Motor neuron (in vitro differentiated cells): ENCODE measurements around the gene ELL. TPM values are rescaled to one million over a fixed set of nuclear protein-coding genes. Genes with fewer than 3 reads are reported as not detected.

Source experiments
- ATAC-seq, 8 experiments: fragments of 200-7000 bp; cut with Tn5 transposase; replicated peaks in 6 of 8; 2 replicates each; pipeline ENCODE4 v1.8.0; 2021; ENCODE audit warnings: mild to moderate bottlenecking in 8 of 8, moderate library complexity in 8 of 8
- H3K27ac ChIP-seq, 2 donors: fragments of 250-450 bp; sonication (Bioruptor Pico); 2 replicates each; pipeline ENCODE4 v1.9.0; 2021; ENCODE audit warnings: antibody characterized with exemption in 2 of 2, mild to moderate bottlenecking in 2 of 2, moderate library complexity in 1 of 2
- H3K4me1 ChIP-seq, 2 donors: fragments of 250-450 bp; sonication (Bioruptor Pico); replicated peaks in 1 of 2; 2 replicates each; pipeline ENCODE4 v1.6.1; 2021; ENCODE audit warnings: antibody characterized with exemption in 2 of 2, mild to moderate bottlenecking in 2 of 2, moderate library complexity in 1 of 2
- H3K4me3 ChIP-seq, 5 donors: fragments of 250-450 bp; sonication (Bioruptor Pico); 2 replicates each; pipeline ENCODE4 v1.9.0; 2021; ENCODE audit warnings: antibody characterized with exemption in 5 of 5, mild to moderate bottlenecking in 5 of 5, moderate library complexity in 4 of 5
- WGBS, 10 experiments: fragments of 450-650 bp; shearing (Covaris generic); methylation state at CpG; one replicate each; pipeline ENCODE4 v1.0.0; 2022; 5-methylcytosine and 5-hydroxymethylcytosine counted together
- in situ Hi-C, 9 experiments: fragments of 400-800 bp; cut with MboI; loops; one replicate each; pipeline ENCODE4 v1.15.0; 2021; ENCODE audit warnings: low sequenced_read_pairs in 9 of 9, low pct_unique_long_range_greater_than_20kb in 2 of 9; ENCODE audit not compliant: unreplicated experiment in 9 of 9
- total RNA-seq, 8 experiments: library from RNA; unstranded; fragments of 300-600 nt; gene quantifications; 2 replicates each; pipeline versions ENCODE4 v1.2.3 to v1.2.4, GENCODE V29; 2022

ELL gene
- total RNA-seq, 8 experiments from 2014 or later = 3.4 to 13.8 (median 6.2) TPM

GRCh38 chr19:18476507-18477041 is 45.3 kb downstream of the ELL start:
- no peak overlapping the region for H3K27ac ChIP-seq
- in situ Hi-C loops = no loop called here
- peak in 1 of 8 experiments; percentile 23 for ATAC-seq
- 26 to 100% (median 92%) methylated on average over 1 to 4 of the region's 14 CpGs; no CpG with 5 or more reads in 6 of the 10 experiments for WGBS, 10 experiments
- no peak overlapping the region for H3K4me3 ChIP-seq
- H3K4me1 ChIP-seq = peaks cover 0 to 10% of the 10 kb centered on the region in 2 donors

DNA sequence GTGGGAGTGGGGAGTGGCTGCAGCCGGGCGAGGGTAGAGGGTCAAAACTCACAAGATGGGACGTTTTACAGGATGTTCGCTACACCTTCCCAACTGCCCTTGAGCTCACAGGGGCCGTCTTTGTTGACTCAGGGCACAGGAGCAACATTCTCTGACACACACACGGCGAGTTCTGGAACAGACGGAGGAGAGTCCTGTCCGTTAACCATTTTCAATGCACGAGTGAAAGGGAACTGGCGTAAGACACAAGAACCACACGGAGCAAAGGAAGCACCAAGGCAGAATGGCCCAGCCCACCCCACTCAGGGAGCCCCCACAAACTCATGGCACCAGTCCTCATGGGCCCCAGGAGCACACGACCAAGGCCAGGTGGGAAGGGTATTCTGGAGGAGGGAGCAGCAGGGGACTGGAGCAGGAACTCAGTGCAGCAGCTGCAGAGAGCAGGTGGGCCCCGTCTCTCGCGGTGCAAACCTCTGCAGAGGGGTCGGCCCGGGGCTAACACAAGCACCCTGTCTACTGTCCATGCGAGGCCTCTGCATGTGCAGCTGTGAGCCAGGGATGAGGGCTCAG is 46.0 kb downstream of the ELL start:
- Histone ChIP-seq H3K27ac (no peak overlapping the region), H3K4me1 (peaks cover 0 to 10% of the 10 kb centered on the region in 2 donors), H3K4me3 (no peak overlapping the region)
- in situ Hi-C loops = no loop called here
- ATAC-seq = no peak
- WGBS, 10 experiments = 78 to 100% (median 89%) methylated on average over 1 to 8 of the region's 19 CpGs; no CpG with 5 or more reads in 4 of the 10 experiments

GRCh38 chr19:18475004-18475453 is 46.8 kb downstream of the ELL start:
- H3K4me3 ChIP-seq = no peak overlapping the region
- in situ Hi-C loops = no loop called here
- no peak for ATAC-seq
- WGBS, 10 experiments = 54 to 100% (median 95%) methylated on average over 1 to 5 of the region's 5 CpGs
- H3K27ac ChIP-seq = no peak overlapping the region
- peaks cover 0 to 5% of the 10 kb centered on the region in 2 donors for H3K4me1 ChIP-seq

DNA sequence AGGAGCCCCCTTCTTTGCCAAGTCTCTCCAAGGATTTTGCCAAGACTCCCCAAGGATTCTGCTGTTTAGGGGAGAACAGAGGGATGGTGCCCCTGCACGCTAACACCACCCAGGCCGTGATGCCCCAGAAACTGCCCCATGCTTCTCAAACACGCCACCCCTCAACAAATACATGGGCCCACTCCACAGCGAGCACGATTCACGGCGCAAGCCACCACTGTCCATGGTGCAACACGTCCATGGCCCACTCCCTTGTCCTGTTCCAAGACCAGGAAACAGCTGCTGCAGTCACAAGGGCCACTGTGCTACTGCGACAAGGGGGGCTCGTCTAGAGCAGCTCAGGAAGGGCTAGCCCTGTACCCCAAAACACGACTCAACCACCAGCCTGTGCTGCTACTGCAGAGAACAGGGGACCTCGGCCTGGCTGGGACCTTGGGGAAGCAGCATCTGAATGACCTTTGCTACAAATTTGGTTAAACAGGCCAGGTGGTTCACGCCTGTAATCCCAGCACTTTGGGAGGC is 47.4 kb downstream of the ELL start:
- in situ Hi-C loops = loop anchor here in 4 of 9 experiments (25.0 kb wide), 2 partner anchors 363 to 388 kb away; partner anchors contain the start of gene UPF1 (in 1 of the 4)
- no peak overlapping the region for H3K27ac ChIP-seq
- 79 to 100% (median 100%) methylated on average over 1 to 5 of the region's 13 CpGs; no CpG with 5 or more reads in 3 of the 10 experiments for WGBS, 10 experiments

GRCh38 chr19:18473706-18474087 is 48.2 kb downstream of the ELL start:
- H3K4me1 ChIP-seq = peaks cover 3 to 10% of the 10 kb centered on the region in 2 donors
- ATAC-seq = peak in 1 of 8 experiments; percentile 9
- no peak overlapping the region for H3K27ac ChIP-seq
- WGBS, 10 experiments = 86% methylated on average over 3 of the region's 8 CpGs; no CpG with 5 or more reads in 9 of the 10 experiments
- in situ Hi-C loops = loop anchor here in 4 of 9 experiments (25.0 kb wide), 2 partner anchors 364 to 389 kb away; partner anchors contain the start of gene UPF1 (in 1 of the 4)
- H3K4me3 ChIP-seq = no peak overlapping the region

More for the DNA sequence above, 47.4 kb downstream of the ELL start:
- Histone ChIP-seq H3K4me3 (no peak overlapping the region), H3K4me1 (peaks cover 3 to 7% of the 10 kb centered on the region in 2 donors)
- no peak for ATAC-seq

DNA sequence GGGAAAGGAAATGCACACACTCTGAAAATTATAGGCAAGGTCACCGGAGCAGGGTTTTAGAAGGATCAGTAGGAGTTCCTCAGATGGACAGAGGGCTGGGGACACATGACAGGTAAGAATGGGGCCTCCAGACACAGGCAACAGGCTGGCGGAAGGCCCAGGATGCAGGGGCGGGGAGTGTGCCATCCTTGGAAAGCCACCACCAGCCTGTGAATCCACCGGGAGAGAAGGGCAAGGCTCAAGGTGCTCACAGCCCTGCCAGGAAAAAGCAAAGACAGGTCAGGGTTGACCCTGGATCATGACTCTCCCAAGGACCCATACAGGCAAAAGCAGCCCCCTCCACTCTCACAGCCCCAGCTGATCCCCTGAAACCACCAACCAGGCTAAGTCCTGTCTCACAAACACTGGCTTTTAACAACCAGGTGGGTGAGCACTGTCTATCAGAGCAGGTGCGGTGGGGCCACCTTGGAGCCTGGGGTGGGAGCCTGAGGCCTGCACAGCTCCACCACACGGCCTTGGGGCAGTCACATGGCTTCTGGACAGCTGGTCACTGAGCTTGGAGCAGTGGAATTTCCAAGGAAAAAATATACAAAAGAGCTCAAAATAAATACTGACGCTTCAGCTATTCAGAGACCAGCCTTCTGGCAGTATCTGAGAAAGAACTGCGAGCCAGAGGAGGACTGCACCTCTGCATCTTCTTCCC is 48.7 kb downstream of the ELL start:
- peaks cover 3 to 10% of the 10 kb centered on the region in 2 donors for H3K4me1 ChIP-seq
- 79 to 100% (median 92%) methylated on average over 1 to 5 of the region's 8 CpGs; no CpG with 5 or more reads in 1 of the 10 experiments for WGBS, 10 experiments
- in situ Hi-C loops = loop anchor here in 4 of 9 experiments (25.0 kb wide), 2 partner anchors 364 to 389 kb away; partner anchors contain the start of gene UPF1 (in 1 of the 4)
- ATAC-seq = peak in 6 of 8 experiments; percentile 10 to 68 (median 26)
- H3K27ac ChIP-seq = no peak overlapping the region
- H3K4me3 ChIP-seq = no peak overlapping the region

DNA sequence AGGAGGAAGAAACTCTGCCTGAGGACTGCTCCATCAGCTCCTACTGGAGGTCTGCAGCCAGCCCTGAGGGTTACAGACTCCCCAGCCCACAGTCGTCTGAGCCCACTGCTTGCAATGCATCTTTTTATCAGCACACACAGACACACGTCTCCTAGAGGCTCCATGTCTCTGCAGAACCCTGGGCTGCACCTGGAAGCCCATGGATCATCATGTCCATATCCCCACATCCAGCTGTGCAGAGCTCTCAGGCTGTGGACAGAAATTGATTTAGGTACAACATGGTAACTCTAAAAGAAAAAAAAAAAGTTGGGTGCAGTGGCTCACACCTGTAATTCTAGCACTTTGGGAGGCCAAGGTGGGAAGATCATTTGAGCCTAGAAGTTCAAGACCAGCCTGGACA is 51.1 kb downstream of the ELL start:
- no peak overlapping the region for H3K27ac ChIP-seq
- WGBS, 10 experiments = 83 to 100% methylated on average over 1 of the region's 2 CpGs; no CpG with 5 or more reads in 8 of the 10 experiments
- in situ Hi-C loops = loop anchor here in 4 of 9 experiments (25.0 kb wide), 2 partner anchors 367 to 392 kb away; partner anchors contain the start of gene UPF1 (in 1 of the 4)
- H3K4me3 ChIP-seq = no peak overlapping the region
- H3K4me1 ChIP-seq = peaks cover 3 to 12% of the 10 kb centered on the region in 2 donors
- ATAC-seq = no peak

- Histone ChIP-seq H3K27ac (no peak overlapping the region), H3K4me1 (peaks cover 3 to 12% of the 10 kb centered on the region in 2 donors), H3K4me3 (no peak overlapping the region)
- 20 to 87% (median 48%) methylated on average over 1 to 8 of the region's 28 CpGs; no CpG with 5 or more reads in 4 of the 10 experiments for whole genome bisulfite sequencing, 10 experiments
- peak; percentile 29 to 79 (median 60) for ATAC-seq
- in situ Hi-C loops = loop anchor here in 4 of 9 experiments (25.0 kb wide), 2 partner anchors 368 to 393 kb away; partner anchors contain the start of gene UPF1 (in 1 of the 4)
Observed at GRCh38 chr19:18469069-18469846, 52.6 kb downstream of the ELL start.

DNA sequence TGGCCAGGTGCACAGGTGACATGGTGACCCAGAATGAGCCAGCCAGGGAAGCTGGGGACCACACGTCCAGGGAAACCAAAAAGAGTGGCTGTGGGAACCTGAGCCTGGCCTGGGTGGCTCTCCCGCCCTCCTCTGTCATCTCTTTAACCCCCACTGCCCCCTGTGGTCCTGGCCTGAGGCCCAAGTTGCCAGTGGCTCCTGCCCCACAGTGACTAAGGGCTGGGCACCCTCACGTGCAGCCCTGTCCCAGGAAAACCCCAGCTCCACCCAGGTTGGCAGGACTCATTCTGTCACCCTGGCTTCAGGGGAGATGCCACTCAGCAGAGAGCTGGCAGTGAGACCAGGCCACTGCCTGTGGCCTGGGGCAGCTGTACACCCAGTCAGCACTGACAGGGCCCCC is 53.4 kb downstream of the ELL start:
- in situ Hi-C loops = loop anchor here in 4 of 9 experiments (25.0 kb wide), 2 partner anchors 369 to 394 kb away; partner anchors contain the start of gene UPF1 (in 1 of the 4)
- WGBS, 10 experiments = 100% methylated on average over 1 of the region's 3 CpGs; no CpG with 5 or more reads in 8 of the 10 experiments
- Histone ChIP-seq H3K4me1 (peaks cover 3 to 12% of the 10 kb centered on the region in 2 donors), H3K27ac (no peak overlapping the region), H3K4me3 (no peak overlapping the region)
- no peak for ATAC-seq

- no peak for ATAC-seq
- WGBS, 10 experiments = 90 to 100% (median 100%) methylated on average over 1 to 2 of the region's 3 CpGs; no CpG with 5 or more reads in 6 of the 10 experiments
- in situ Hi-C loops = loop anchor here in 4 of 9 experiments (25.0 kb wide), 2 partner anchors 369 to 394 kb away; partner anchors contain the start of gene UPF1 (in 1 of the 4)
Observed at GRCh38 chr19:18467978-18468377, 53.9 kb downstream of the ELL start.

DNA sequence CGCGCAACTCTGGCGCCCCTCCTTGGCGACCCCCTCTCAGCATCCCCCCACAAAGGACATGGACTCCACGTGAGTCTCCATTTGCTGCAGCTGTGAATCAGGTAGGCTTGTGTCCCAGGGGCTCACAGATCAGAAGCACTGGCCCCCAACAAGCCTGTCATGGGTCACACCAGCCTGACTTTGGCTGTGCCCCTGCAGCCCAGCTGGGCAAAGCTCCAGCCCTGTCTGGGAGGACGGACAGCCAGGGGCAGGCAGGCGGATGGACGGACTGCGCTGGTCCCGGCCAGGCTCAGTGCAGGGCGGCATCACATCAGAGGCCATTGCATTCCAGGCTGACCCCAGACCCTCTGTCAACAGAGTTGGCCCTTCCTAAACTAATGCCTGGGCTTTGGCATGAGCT is 55.5 kb downstream of the ELL start:
- WGBS, 10 experiments = 77 to 100% (median 92%) methylated on average over 1 to 6 of the region's 11 CpGs; no CpG with 5 or more reads in 5 of the 10 experiments
- in situ Hi-C loops = loop anchor here in 4 of 9 experiments (25.0 kb wide), 2 partner anchors 371 to 396 kb away; partner anchors contain the start of gene UPF1 (in 1 of the 4)
- no peak overlapping the region for H3K27ac ChIP-seq
- peaks cover 5 to 12% of the 10 kb centered on the region in 2 donors for H3K4me1 ChIP-seq
- ATAC-seq = no peak
- H3K4me3 ChIP-seq = no peak overlapping the region

More at GRCh38 chr19:18467978-18468377, 53.9 kb downstream of the ELL start:
- Histone ChIP-seq H3K4me1 (peaks cover 3 to 12% of the 10 kb centered on the region in 2 donors), H3K27ac (no peak overlapping the region), H3K4me3 (no peak overlapping the region)

- H3K4me1 ChIP-seq = peaks cover 9 to 12% of the 10 kb centered on the region in 2 donors
- ATAC-seq = no peak
- H3K4me3 ChIP-seq = no peak overlapping the region
- in situ Hi-C loops = loop anchor here in 4 of 9 experiments (25.0 kb wide), 2 partner anchors 371 to 396 kb away; partner anchors contain the start of gene UPF1 (in 1 of the 4)
- H3K27ac ChIP-seq = no peak overlapping the region
- 100% methylated on average over 1 of the region's 6 CpGs; no CpG with 5 or more reads in 7 of the 10 experiments for WGBS, 10 experiments
Observed at GRCh38 chr19:18465964-18466339, 55.9 kb downstream of the ELL start.
